HG03558 (cell line): ENCODE data around the gene TMEM138.

Experiments used
- ATAC-seq: cut with Tn5 transposase; IDR thresholded peaks from one replicate; pipeline ENCODE4 v1.9.1; 2021; ENCODE audit warnings: moderate number of reproducible peaks; ENCODE audit not compliant: unreplicated experiment; ENCODE audit errors: extremely low read depth

TMEM138 gene

GRCh38 chr11:61403658-61404057, 41.5 kb downstream of the TMEM138 start:
- no peak for ATAC-seq

DNA sequence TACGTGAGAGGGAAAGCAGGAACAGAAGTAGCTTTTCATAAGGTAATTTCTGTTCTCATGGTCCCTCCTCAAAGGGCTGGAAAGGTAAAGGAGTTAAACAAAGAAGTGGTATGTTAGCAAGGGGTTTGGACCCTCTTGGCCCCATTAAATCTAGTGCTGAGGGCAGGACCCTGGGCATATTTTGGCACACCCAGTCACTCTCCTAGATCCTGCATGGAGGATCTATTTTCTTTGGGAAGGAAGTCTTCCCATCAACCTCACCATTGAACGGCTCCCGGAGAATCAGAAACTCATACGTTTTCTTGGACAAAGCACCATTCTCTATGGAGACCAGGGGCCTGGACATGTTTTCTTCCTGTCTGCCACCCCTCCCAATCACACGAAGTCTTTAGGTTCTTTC, 41.9 kb downstream of the TMEM138 start:
- ATAC-seq: no peak

DNA sequence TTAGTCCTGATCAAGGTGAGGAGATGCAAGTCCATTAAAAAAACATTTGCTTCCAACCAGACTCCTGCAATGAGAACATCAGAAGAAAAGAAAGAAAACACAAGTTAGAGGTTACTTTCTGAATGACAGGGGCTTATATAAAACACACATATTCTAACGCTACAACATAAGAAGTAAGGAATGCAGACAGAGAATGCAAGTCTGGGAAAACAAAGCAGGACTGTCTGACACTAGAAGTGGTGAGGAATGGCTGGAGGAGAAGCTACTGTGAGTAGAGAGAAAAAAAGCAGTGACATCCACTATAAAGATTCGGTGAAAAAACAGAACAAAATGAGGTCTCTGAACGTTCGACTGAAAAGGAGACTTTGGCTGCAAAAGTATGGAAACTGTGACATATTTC, 42.5 kb downstream of the TMEM138 start:
- ATAC-seq: no peak

- ATAC-seq: no peak
Observed at GRCh38 chr11:61406067-61406466, 43.9 kb downstream of the TMEM138 start.

- no peak for ATAC-seq
Observed at GRCh38 chr11:61406991-61407728, 45.0 kb downstream of the TMEM138 start.

DNA sequence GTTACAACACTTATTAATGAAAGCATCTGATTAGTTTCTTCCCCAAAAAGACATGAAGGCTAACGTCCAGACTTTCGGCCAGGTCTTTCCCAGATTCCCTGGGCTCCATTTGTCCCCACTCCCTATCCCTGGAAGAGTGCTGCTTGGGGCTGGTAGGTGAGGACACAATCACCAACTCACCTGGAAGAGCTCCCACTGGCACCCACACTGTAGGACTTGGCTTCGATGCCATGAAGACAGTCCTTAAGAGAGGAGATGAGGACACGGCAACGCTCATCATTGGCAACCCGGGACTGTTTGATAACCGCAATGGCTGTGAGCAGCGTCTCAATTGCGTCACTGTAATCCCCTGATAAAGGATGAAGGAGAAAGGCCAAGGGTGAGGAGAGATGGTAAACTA, 49.4 kb downstream of the TMEM138 start:
- no peak for ATAC-seq

GRCh38 chr11:61413496-61413895, 51.3 kb downstream of the TMEM138 start:
- ATAC-seq: no peak

DNA sequence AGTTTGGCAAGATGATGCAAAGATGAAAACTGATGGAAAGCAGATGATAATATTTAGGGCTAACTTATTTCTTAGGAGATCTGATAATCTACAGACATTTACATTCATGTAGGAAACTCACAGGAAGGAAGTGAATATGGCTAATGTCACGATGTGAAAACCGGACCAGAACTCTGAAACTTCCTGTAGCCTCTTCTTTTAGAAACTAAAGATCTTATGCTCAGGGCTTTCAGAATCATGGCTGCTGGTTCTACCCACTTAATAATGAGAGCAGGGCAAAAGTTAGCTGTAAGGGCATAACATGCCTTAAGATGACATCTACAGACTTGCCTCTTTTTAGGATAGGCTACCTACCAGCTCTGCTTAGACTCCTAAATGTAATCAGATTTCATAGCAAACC, 52.4 kb downstream of the TMEM138 start:
- no peak for ATAC-seq

DNA sequence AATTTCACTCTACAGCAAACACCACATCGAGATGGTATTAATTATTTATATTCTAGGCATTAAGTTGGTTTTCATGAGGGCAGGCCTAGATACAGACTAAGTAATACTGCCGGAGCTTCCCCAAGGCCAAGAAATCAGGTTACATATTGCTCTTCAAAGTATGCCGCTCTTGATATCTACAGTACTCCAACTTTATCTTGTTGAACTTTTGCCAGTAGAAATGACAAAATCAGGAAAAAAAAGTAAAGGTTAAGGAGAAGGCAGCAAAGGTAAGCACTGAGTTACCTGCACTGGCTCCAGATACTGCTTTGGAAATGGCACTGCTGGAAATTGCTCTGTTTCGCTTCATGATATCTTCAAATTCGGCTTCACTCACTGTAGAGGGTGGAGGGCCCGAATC, 53.2 kb downstream of the TMEM138 start:
- no peak for ATAC-seq

DNA sequence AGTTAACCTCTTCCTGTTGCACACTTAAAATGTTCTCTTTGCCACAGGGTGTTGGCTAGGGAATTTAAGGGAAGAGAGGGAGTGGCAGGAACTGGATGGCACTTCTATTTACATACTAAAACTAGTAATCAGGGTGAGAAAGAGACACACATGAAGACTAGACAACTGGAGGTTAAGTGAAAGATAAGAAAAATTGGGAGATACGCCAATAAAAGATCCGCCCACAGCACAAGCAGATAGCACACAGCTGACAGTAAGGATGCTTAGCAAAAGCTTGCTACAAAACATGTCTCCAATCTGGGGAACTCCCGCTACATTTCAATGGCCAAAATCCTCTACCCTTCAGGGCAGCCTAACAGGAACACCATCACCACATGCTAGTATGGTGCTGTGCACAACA, 54.8 kb downstream of the TMEM138 start:
- ATAC-seq: no peak

- ATAC-seq: no peak
Observed at GRCh38 chr11:61417670-61418069, 55.5 kb downstream of the TMEM138 start.

GRCh38 chr11:61418136-61418535, 56.0 kb downstream of the TMEM138 start:
- ATAC-seq: no peak
